Measurements from ENCODE around the gene BACH2.
"Not testable (repeated sequence)": the region's sequence is repeated elsewhere in the genome, so short reads cannot be mapped to it uniquely, and the experiment has no call there.

BACH2 gene

GRCh38 chr6:90296341-90297114 lies at the start of gene BACH2:
Gene BACH2, minus strand, starts transcription at chr6:90296843. Its CDS starts 287,999 bp downstream, at chr6:90008844.
- DNase-seq (ENCODE audit: low spot score): peak; percentile 91

GRCh38 chr6:90343576-90343975 lies 46.9 kb upstream of the BACH2 start:
- no peak for DNase-seq (ENCODE audit: low spot score)

- no peak for DNase-seq (ENCODE audit: low spot score)
These were observed 41.8 kb upstream of the BACH2 start for GRCh38 chr6:90338409-90338808.

GRCh38 chr6:90336388-90336947 lies 39.8 kb upstream of the BACH2 start:
- DNase-seq (ENCODE audit: low spot score): no peak

GRCh38 chr6:90333928-90334327 lies 37.3 kb upstream of the BACH2 start:
- DNase-seq (ENCODE audit: low spot score): no peak

- DNase-seq (ENCODE audit: low spot score): not testable (repeated sequence)
These were observed 36.4 kb upstream of the BACH2 start for GRCh38 chr6:90332978-90333543.

- DNase-seq (ENCODE audit: low spot score): no peak
These were observed 32.9 kb upstream of the BACH2 start for GRCh38 chr6:90329386-90330077.

- DNase-seq (ENCODE audit: low spot score): no peak
These were observed 31.4 kb upstream of the BACH2 start for GRCh38 chr6:90328004-90328403.

- DNase-seq (ENCODE audit: low spot score): no peak
These were observed 29.9 kb upstream of the BACH2 start for GRCh38 chr6:90326404-90327057.

- DNase-seq (ENCODE audit: low spot score): no peak
These were observed 27.1 kb upstream of the BACH2 start for GRCh38 chr6:90323706-90324105.

- DNase-seq (ENCODE audit: low spot score): no peak
These were observed 26.4 kb upstream of the BACH2 start for GRCh38 chr6:90322976-90323474.

GRCh38 chr6:90319979-90320685 lies 23.5 kb upstream of the BACH2 start:
- DNase-seq (ENCODE audit: low spot score): no peak

GRCh38 chr6:90319044-90319443 lies 22.4 kb upstream of the BACH2 start:
- no peak for DNase-seq (ENCODE audit: low spot score)

- no peak for DNase-seq (ENCODE audit: low spot score)
These were observed 19.3 kb upstream of the BACH2 start for GRCh38 chr6:90315986-90316385.

GRCh38 chr6:90315354-90315950 lies 18.8 kb upstream of the BACH2 start:
- DNase-seq (ENCODE audit: low spot score): no peak

- DNase-seq (ENCODE audit: low spot score): no peak
These were observed 17.9 kb upstream of the BACH2 start for GRCh38 chr6:90314514-90314913.

- DNase-seq (ENCODE audit: low spot score): no peak
These were observed 14.9 kb upstream of the BACH2 start for GRCh38 chr6:90311569-90311968.

- no peak for DNase-seq (ENCODE audit: low spot score)
These were observed 9.3 kb upstream of the BACH2 start for GRCh38 chr6:90305800-90306448.

GRCh38 chr6:90304308-90304707 lies 7.7 kb upstream of the BACH2 start:
- no peak for DNase-seq (ENCODE audit: low spot score)

- no peak for DNase-seq (ENCODE audit: low spot score)
These were observed 6.4 kb upstream of the BACH2 start for GRCh38 chr6:90303039-90303438.

GRCh38 chr6:90302320-90302719 lies 5.7 kb upstream of the BACH2 start:
- no peak for DNase-seq (ENCODE audit: low spot score)
